Neuronal stem cell (in vitro differentiated cells): ENCODE measurements around the gene CNTFR.

Experiments
- DNase-seq: peaks from one replicate; pipeline ENCODE4 v3.0.0-alpha.2; 2013; ENCODE audit warnings: low spot score
- H2AFZ ChIP-seq: one replicate; pipeline ENCODE4 v1.6.1; 2013; ENCODE audit warnings: mild to moderate bottlenecking, low read length, inconsistent platforms
- H2AK5ac ChIP-seq: 2 replicates; pipeline ENCODE4 v1.6.1; 2013; ENCODE audit warnings: low read depth, mild to moderate bottlenecking, inconsistent platforms, low read length, moderate library complexity, mixed read lengths
- H2BK120ac ChIP-seq: 2 replicates; pipeline ENCODE4 v1.6.1; 2013; ENCODE audit warnings: low read depth, mild to moderate bottlenecking, inconsistent platforms, low read length, moderate library complexity, mixed read lengths
- H2BK12ac ChIP-seq: one replicate; pipeline ENCODE4 v1.6.1; 2013; ENCODE audit warnings: low read length, inconsistent platforms
- H2BK15ac ChIP-seq: 2 replicates; pipeline ENCODE4 v1.6.1; 2013; ENCODE audit warnings: mild to moderate bottlenecking, low read length, inconsistent platforms, mixed read lengths
- H2BK5ac ChIP-seq: one replicate; pipeline ENCODE4 v1.6.1; 2013; ENCODE audit warnings: inconsistent platforms, mild to moderate bottlenecking, low read length, moderate library complexity
- H3K14ac ChIP-seq: one replicate; pipeline ENCODE4 v1.6.1; 2013; ENCODE audit warnings: low read length, inconsistent platforms
- H3K18ac ChIP-seq: 2 replicates; pipeline ENCODE4 v1.6.1; 2013; ENCODE audit warnings: low read length, inconsistent platforms
- H3K23ac ChIP-seq: 2 replicates; pipeline ENCODE4 v1.6.1; 2013; ENCODE audit warnings: low read depth, mild to moderate bottlenecking, mixed read lengths, low read length, inconsistent platforms; ENCODE audit not compliant: poor library complexity
- H3K27ac ChIP-seq: replicated peaks from 3 replicates; pipeline ENCODE4 v1.5.1; 2013; ENCODE audit warnings: low read length, inconsistent platforms
- H3K27me3 ChIP-seq, 3 experiments: 2 replicates each; pipeline ENCODE4 v1.6.1; 2013; ENCODE audit warnings: low read length in 3 of 3, mild to moderate bottlenecking in 2 of 3, inconsistent platforms in 1 of 3, low read depth in 1 of 3, mixed read lengths in 1 of 3, moderate library complexity in 1 of 3; ENCODE audit not compliant: control insufficient read depth in 3 of 3, insufficient read depth in 3 of 3
- H3K36me3 ChIP-seq, 2 donors: replicated peaks in 1 of 2; 2 replicates each; pipeline ENCODE4 v1.6.1; 2013; ENCODE audit warnings: low read length in 2 of 2; ENCODE audit not compliant: control insufficient read depth in 2 of 2, insufficient read depth in 2 of 2
- H3K4ac ChIP-seq: 2 replicates; pipeline ENCODE4 v1.6.1; 2013; ENCODE audit warnings: inconsistent platforms, mild to moderate bottlenecking, low read length, moderate library complexity
- H3K4me1 ChIP-seq, 2 donors: 1 replicate in 1 of 2; 2 replicates in 1 of 2; pipeline ENCODE4 v1.6.1; 2013; ENCODE audit warnings: low read length in 2 of 2, low read depth in 1 of 2; ENCODE audit not compliant: control insufficient read depth in 2 of 2, insufficient read depth in 1 of 2
- H3K4me2 ChIP-seq: one replicate; pipeline ENCODE4 v1.6.1; 2013; ENCODE audit warnings: mild to moderate bottlenecking, low read length, inconsistent platforms; ENCODE audit not compliant: insufficient read depth, poor library complexity, severe bottlenecking
- H3K4me3 ChIP-seq, 2 donors: 2 replicates each; pipeline ENCODE4 v1.5.1; 2013; ENCODE audit warnings: low read length in 2 of 2, mild to moderate bottlenecking in 2 of 2, inconsistent platforms in 1 of 2, moderate library complexity in 1 of 2
- H3K79me1 ChIP-seq: one replicate; pipeline ENCODE4 v1.6.1; 2013; ENCODE audit warnings: low read depth, mild to moderate bottlenecking, inconsistent platforms, low read length, moderate library complexity
- H3K9ac ChIP-seq: one replicate; pipeline ENCODE4 v1.6.1; 2013; ENCODE audit warnings: mild to moderate bottlenecking, low read depth, low read length, inconsistent platforms; ENCODE audit not compliant: poor library complexity
- H3K9me3 ChIP-seq, 2 donors: replicated peaks in 1 of 2; 2 replicates each; pipeline versions ENCODE3 to v1.6.1; 2013; ENCODE audit warnings: low read length in 2 of 2, mild to moderate bottlenecking in 2 of 2, inconsistent platforms in 1 of 2, low read depth in 1 of 2, mixed read lengths in 1 of 2, moderate library complexity in 1 of 2; ENCODE audit not compliant: control insufficient read depth in 2 of 2, insufficient read depth in 1 of 2
- H4K8ac ChIP-seq: one replicate; pipeline ENCODE4 v1.6.1; 2013; ENCODE audit warnings: low read depth, mild to moderate bottlenecking, inconsistent platforms, low read length, moderate library complexity
- H4K91ac ChIP-seq: one replicate; pipeline ENCODE4 v1.6.1; 2013; ENCODE audit warnings: low read length, low read depth, mild to moderate bottlenecking, inconsistent platforms; ENCODE audit not compliant: poor library complexity
- WGBS, 2 donors: extraction: QIAGEN DNeasy Blood & Tissue Kit; methylation state at CpG; one replicate each; pipeline ENCODE4 v1.1.7; 2013; ENCODE audit warnings: missing lambda C conversion rate in 2 of 2, mixed read lengths in 1 of 2; ENCODE audit not compliant: insufficient read length in 2 of 2, insufficient replicate concordance in 1 of 2; ENCODE audit errors: extremely low coverage in 2 of 2; 5-methylcytosine and 5-hydroxymethylcytosine counted together

The CNTFR gene

GRCh38 chr9:34612788-34613390, 23.4 kb upstream of the CNTFR start:
- Histone ChIP-seq H4K91ac (no peak overlapping the region), H2BK15ac (no peak overlapping the region), H3K18ac (no peak overlapping the region), H2BK12ac (no peak overlapping the region), H3K14ac (no peak overlapping the region), H3K9me3 (no peaks in the 10 kb centered on the region), H3K4me3 (peak overlapping the region; percentile 73 to 88), H4K8ac (no peak overlapping the region), H2BK120ac (peak overlapping the region; percentile 3), H2BK5ac (peak overlapping the region; percentile 83), H3K36me3 (peaks cover 26 to 41% of the 10 kb centered on the region in 2 donors), H3K4ac (no peak overlapping the region), H2AFZ (peak overlapping the region; percentile 90), H3K4me1 (peaks cover 9 to 11% of the 10 kb centered on the region in 2 donors), H3K9ac (no peak overlapping the region), H2AK5ac (no peak overlapping the region), H3K4me2 (peak overlapping the region; percentile 84), H3K79me1 (peaks cover 6% of the 10 kb centered on the region), H3K23ac (no peak overlapping the region), H3K27ac (peak overlapping the region; percentile 82), H3K27me3 (no peaks in the 10 kb centered on the region)
- DNase-seq: no peak
- no CpG with 5 or more reads among the region's 15 CpGs for WGBS, 2 donors

- peak within 1 kb of the TSS; percentile 98 for H3K18ac ChIP-seq
- peak within 1 kb of the TSS; percentile 83 for H2BK5ac ChIP-seq
- peak within 1 kb of the TSS; percentile 93 for H3K9ac ChIP-seq
- H3K27ac ChIP-seq: peak within 1 kb of the TSS; percentile 82
- peak within 1 kb of the TSS; percentile 1 for H4K91ac ChIP-seq
- peaks cover 9 to 13% of the 10 kb centered on the region in 2 donors for H3K4me1 ChIP-seq
- H3K79me1 ChIP-seq: peaks cover 6% of the 10 kb centered on the region
- peak within 1 kb of the TSS; percentile 84 for H3K4me2 ChIP-seq
- no peak within 1 kb of the TSS for H3K4ac ChIP-seq
- peak within 1 kb of the TSS; percentile 59 for H3K23ac ChIP-seq
- H3K9me3 ChIP-seq: no peaks in the 10 kb centered on the region
- peak within 1 kb of the TSS; percentile 71 for H2AK5ac ChIP-seq
- H3K14ac ChIP-seq: peak within 1 kb of the TSS; percentile 50
- H4K8ac ChIP-seq: no peak within 1 kb of the TSS
- peak within 1 kb of the TSS; percentile 73 to 90 for H3K4me3 ChIP-seq
- no peaks in the 10 kb centered on the region for H3K27me3 ChIP-seq
- H2BK120ac ChIP-seq: peak within 1 kb of the TSS; percentile 11
- WGBS, 2 donors: no CpG with 5 or more reads among the region's 77 CpGs
- H2BK12ac ChIP-seq: peak within 1 kb of the TSS; percentile 27
- peak within 1 kb of the TSS; percentile 90 for H2AFZ ChIP-seq
- peak within 1 kb of the TSS; percentile 6 for H2BK15ac ChIP-seq
- peaks cover 19 to 33% of the 10 kb centered on the region in 2 donors for H3K36me3 ChIP-seq
- peak; percentile 87 for DNase-seq
Observed at GRCh38 chr9:34611811-34612787, 22.6 kb upstream of the CNTFR start, which contains the start of gene RPP25L. Gene RPP25L (minus strand): TSS chr9:34612097. CDS start chr9:34611296, 801 bp downstream.

DNA sequence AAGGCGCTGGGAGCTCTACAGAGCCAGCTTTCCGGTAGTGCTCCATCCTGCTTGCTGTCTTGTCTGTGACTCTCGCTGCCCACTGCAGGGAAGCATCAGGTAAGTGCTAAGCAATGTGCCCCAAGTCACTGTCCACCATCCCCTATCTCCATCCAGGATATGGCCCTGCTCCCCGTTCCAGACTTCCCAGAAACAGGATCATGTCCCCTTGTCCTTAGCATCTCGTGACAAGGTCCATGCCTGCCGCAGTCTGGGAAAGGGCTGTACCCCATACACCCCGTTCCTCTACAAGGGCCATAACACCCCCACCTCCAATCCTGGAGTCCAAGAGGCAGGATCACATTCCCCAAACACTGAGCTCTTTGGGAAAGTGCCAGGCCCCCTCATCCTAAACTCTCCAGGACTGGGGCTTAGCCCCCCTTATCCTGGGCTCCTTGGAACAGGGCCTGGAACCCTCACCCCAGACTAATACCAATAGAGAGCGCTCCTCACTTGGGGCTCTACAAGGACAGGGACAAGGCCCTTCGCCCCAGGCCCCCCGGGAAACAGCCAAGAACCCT, 21.8 kb upstream of the CNTFR start:
- Histone ChIP-seq H3K9ac (peak overlapping the region; percentile 93), H2AK5ac (peak overlapping the region; percentile 71), H2BK12ac (peak overlapping the region; percentile 27), H3K27me3 (peaks cover 0 to under 1% (median 0%) of the 10 kb centered on the region in 3 experiments), H3K36me3 (peaks cover 16 to 25% of the 10 kb centered on the region in 2 donors), H3K4me1 (peaks cover 9 to 13% of the 10 kb centered on the region in 2 donors), H2AFZ (peak overlapping the region; percentile 90), H2BK120ac (peak overlapping the region; percentile 11), H2BK5ac (peak overlapping the region; percentile 83), H2BK15ac (peak overlapping the region; percentile 6), H3K4ac (no peak overlapping the region), H3K79me1 (peaks cover 6% of the 10 kb centered on the region), H3K18ac (peak overlapping the region; percentile 98), H3K14ac (peak overlapping the region; percentile 50), H3K4me3 (peak overlapping the region; percentile 73 to 90), H4K8ac (no peak overlapping the region), H3K9me3 (no peaks in the 10 kb centered on the region), H4K91ac (peak overlapping the region; percentile 1), H3K27ac (peak overlapping the region; percentile 38), H3K4me2 (peak overlapping the region; percentile 80), H3K23ac (no peak overlapping the region)
- WGBS, 2 donors: no CpG with 5 or more reads among the region's 10 CpGs
- no peak for DNase-seq
